ENCODE results near the gene LMNTD2.

The LMNTD2 gene

GRCh38 chr11:607020-607780 lies 46.7 kb upstream of the LMNTD2 start:
- TF ChIP-seq CTCF (IDR thresholded peaks at IDR 0.05; ENCODE audit: poor library complexity, severe bottlenecking) = no peak
- Histone ChIP-seq H3K9me3 (ENCODE audit: severe bottlenecking) (no peaks in the 10 kb centered on the region), H3K4me1 (ENCODE audit: insufficient read depth, poor library complexity, severe bottlenecking) (no peaks in the 10 kb centered on the region), H3K4me3 (ENCODE audit: severe bottlenecking) (no peak overlapping the region), H3K27me3 (ENCODE audit: insufficient read depth, poor library complexity, severe bottlenecking) (no peaks in the 10 kb centered on the region), H3K36me3 (ENCODE audit: low read depth) (peaks cover 92% of the 10 kb centered on the region), H3K27ac (ENCODE audit: poor library complexity, severe bottlenecking) (peak overlapping the region; percentile 23)
- ATAC-seq (ENCODE audit: low read depth) (no peak), DNase-seq (ENCODE audit: low spot score) (peak; percentile 56)

GRCh38 chr11:606245-606644 lies 45.7 kb upstream of the LMNTD2 start:
- H3K4me3 ChIP-seq (ENCODE audit: severe bottlenecking) = no peak overlapping the region
- H3K4me1 ChIP-seq (ENCODE audit: insufficient read depth, poor library complexity, severe bottlenecking) = no peaks in the 10 kb centered on the region
- H3K27ac ChIP-seq (ENCODE audit: poor library complexity, severe bottlenecking) = peak overlapping the region; percentile 23
- no peaks in the 10 kb centered on the region for H3K9me3 ChIP-seq (ENCODE audit: severe bottlenecking)
- peak; percentile 6 for TF ChIP-seq CTCF (IDR thresholded peaks at IDR 0.05; ENCODE audit: poor library complexity, severe bottlenecking)
- no peaks in the 10 kb centered on the region for H3K27me3 ChIP-seq (ENCODE audit: insufficient read depth, poor library complexity, severe bottlenecking)
- H3K36me3 ChIP-seq (ENCODE audit: low read depth) = peaks cover 91% of the 10 kb centered on the region
- ATAC-seq (ENCODE audit: low read depth) = peak; percentile 80
- DNase-seq (ENCODE audit: low spot score) = peak; percentile 91

- TF ChIP-seq CTCF (IDR thresholded peaks at IDR 0.05; ENCODE audit: poor library complexity, severe bottlenecking) = no peak
- Histone ChIP-seq H3K36me3 (ENCODE audit: low read depth) (peaks cover 91% of the 10 kb centered on the region), H3K27ac (ENCODE audit: poor library complexity, severe bottlenecking) (peak overlapping the region; percentile 23)
Measured at GRCh38 chr11:605286-606129, 45.0 kb upstream of the LMNTD2 start.

DNA sequence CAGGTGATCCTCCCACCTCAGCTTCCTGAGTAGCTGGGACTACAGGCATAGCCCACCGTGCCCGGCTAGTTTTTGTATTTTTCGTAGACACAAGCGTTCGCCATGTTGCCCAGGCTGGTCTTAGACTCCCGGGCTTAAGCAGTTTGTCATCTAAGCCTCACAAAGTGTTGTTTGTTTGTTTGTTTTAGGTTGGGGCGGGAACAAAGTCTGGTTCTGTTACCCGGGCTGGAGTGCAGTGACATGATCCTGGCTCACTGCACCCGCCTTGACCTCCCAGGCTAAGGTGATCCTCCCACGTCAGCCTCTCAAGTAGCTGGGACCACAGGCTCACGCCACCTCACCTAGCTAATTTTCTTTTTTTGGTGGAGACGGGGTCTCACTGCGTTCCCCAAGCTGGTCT lies 42.6 kb upstream of the LMNTD2 start:
- no peak for DNase-seq (ENCODE audit: low spot score)
- no peak overlapping the region for H3K4me3 ChIP-seq (ENCODE audit: severe bottlenecking)
- H3K9me3 ChIP-seq (ENCODE audit: severe bottlenecking) = no peaks in the 10 kb centered on the region
- no peak for ATAC-seq (ENCODE audit: low read depth)
- peaks cover 92% of the 10 kb centered on the region for H3K36me3 ChIP-seq (ENCODE audit: low read depth)
- no peaks in the 10 kb centered on the region for H3K4me1 ChIP-seq (ENCODE audit: insufficient read depth, poor library complexity, severe bottlenecking)
- no peaks in the 10 kb centered on the region for H3K27me3 ChIP-seq (ENCODE audit: insufficient read depth, poor library complexity, severe bottlenecking)
- no peak for TF ChIP-seq CTCF (IDR thresholded peaks at IDR 0.05; ENCODE audit: poor library complexity, severe bottlenecking)
- H3K27ac ChIP-seq (ENCODE audit: poor library complexity, severe bottlenecking) = no peak overlapping the region

More at GRCh38 chr11:605286-606129, 45.0 kb upstream of the LMNTD2 start:
- H3K4me3 ChIP-seq (ENCODE audit: severe bottlenecking) = no peak overlapping the region
- ATAC-seq (ENCODE audit: low read depth) (no peak), DNase-seq (ENCODE audit: low spot score) (peak; percentile 55)
- H3K27me3 ChIP-seq (ENCODE audit: insufficient read depth, poor library complexity, severe bottlenecking) = no peaks in the 10 kb centered on the region
- no peaks in the 10 kb centered on the region for H3K9me3 ChIP-seq (ENCODE audit: severe bottlenecking)
- no peaks in the 10 kb centered on the region for H3K4me1 ChIP-seq (ENCODE audit: insufficient read depth, poor library complexity, severe bottlenecking)
